WTC11 (cell line): ENCODE measurements around the gene ELOVL5. TPM values are rescaled to one million over a fixed set of nuclear protein-coding genes. Genes with fewer than 3 reads are reported as not detected.

Experiments used
- ATAC-seq: fragments of 200-7000 bp; cut with Tn5 transposase; 2 replicates; pipeline ENCODE4 v1.10.0; 2021; ENCODE audit warnings: mild to moderate bottlenecking, moderate library complexity
- Bru-seq: library from RNA; stranded (reverse); fragments of 400-500 nt; gene quantifications from one replicate; lab custom pipeline; 2021; lab: Mats Ljungman, UMichigan
- CTCF ChIA-PET: fragments of 300-600 bp; sonication (Branson Sonifier 250); formaldehyde crosslinking; loops from one replicate; lab custom pipeline; 2021; ENCODE audit warnings: antibody characterized with exemption; lab: Charles Lee
- POLR2A ChIA-PET: fragments of 350-600 bp; sonication (Branson Sonifier 250); formaldehyde crosslinking; loops from one replicate; lab custom pipeline; 2021; ENCODE audit warnings: antibody characterized with exemption; lab: Charles Lee
- DNase-seq: peaks from one replicate; pipeline ENCODE4 v3.0.0; 2021; ENCODE audit warnings: low spot score
- H3K27ac Mint-ChIP-seq: 2 replicates; pipeline ENCODE4 v1.8.0; 2021; ENCODE audit warnings: mixed read lengths
- H3K27me3 Mint-ChIP-seq: 2 replicates; pipeline ENCODE4 v1.8.0; 2021; ENCODE audit warnings: low read depth, mild to moderate bottlenecking, moderate library complexity, mixed read lengths
- H3K36me3 Mint-ChIP-seq: 2 replicates; pipeline ENCODE4 v1.8.0; 2021; ENCODE audit warnings: mixed read lengths
- H3K4me1 Mint-ChIP-seq: 2 replicates; pipeline ENCODE4 v1.8.0; 2022; ENCODE audit warnings: mixed read lengths
- H3K4me3 Mint-ChIP-seq: 2 replicates; pipeline ENCODE4 v1.8.0; 2021; ENCODE audit warnings: mild to moderate bottlenecking, moderate library complexity, mixed read lengths
- H3K9me3 Mint-ChIP-seq: 2 replicates; pipeline ENCODE4 v1.8.0; 2021; ENCODE audit warnings: mixed read lengths
- ATF1 ChIP-seq: sonication (generic); formaldehyde crosslinking; IDR thresholded peaks from 2 replicates; pipeline ENCODE4 v1.8.1; 2023; ENCODE audit warnings: mild to moderate bottlenecking, moderate library complexity, missing genetic modification reagents
- ELF4 ChIP-seq: sonication (generic); formaldehyde crosslinking; IDR thresholded peaks from 2 replicates; pipeline ENCODE4 v1.8.1; 2022; ENCODE audit warnings: low read depth, mild to moderate bottlenecking, moderate library complexity, missing genetic modification reagents
- FOXK1 ChIP-seq: sonication (generic); formaldehyde crosslinking; IDR thresholded peaks from 2 replicates; pipeline ENCODE4 v1.8.0; 2022; ENCODE audit warnings: mild to moderate bottlenecking, moderate library complexity, missing genetic modification reagents
- FOXP1 ChIP-seq: sonication (generic); formaldehyde crosslinking; IDR thresholded peaks from 2 replicates; pipeline ENCODE4 v1.8.0; 2022; ENCODE audit warnings: missing genetic modification reagents, mild to moderate bottlenecking, moderate library complexity, borderline replicate concordance
- GABPB1 ChIP-seq: sonication (generic); formaldehyde crosslinking; IDR thresholded peaks from 2 replicates; pipeline ENCODE4 v1.8.1; 2023; ENCODE audit warnings: mild to moderate bottlenecking, missing genetic modification reagents
- JUN ChIP-seq: sonication (generic); formaldehyde crosslinking; IDR thresholded peaks from 2 replicates; pipeline ENCODE4 v1.8.0; 2023; ENCODE audit warnings: mild to moderate bottlenecking, missing genetic modification reagents
- MYBL2 ChIP-seq: sonication (generic); formaldehyde crosslinking; IDR thresholded peaks from 2 replicates; pipeline ENCODE4 v1.8.1; 2023; ENCODE audit warnings: mild to moderate bottlenecking, moderate library complexity, missing genetic modification reagents
- NFYB ChIP-seq: sonication (generic); formaldehyde crosslinking; conservative IDR thresholded peaks from 2 replicates; pipeline ENCODE4 v1.8.0; 2022; ENCODE audit warnings: low read depth, missing genetic modification reagents
- NR3C1 ChIP-seq: sonication (generic); formaldehyde crosslinking; conservative IDR thresholded peaks from 2 replicates; pipeline ENCODE4 v1.8.1; 2023; ENCODE audit warnings: low read depth, mild to moderate bottlenecking, missing genetic modification reagents
- SMAD3 ChIP-seq: sonication (generic); formaldehyde crosslinking; IDR thresholded peaks from 2 replicates; pipeline ENCODE4 v1.8.0; 2022; ENCODE audit warnings: missing genetic modification reagents, mild to moderate bottlenecking, borderline replicate concordance
- TEAD1 ChIP-seq: sonication (generic); formaldehyde crosslinking; IDR thresholded peaks from 2 replicates; pipeline ENCODE4 v1.8.0; 2022; ENCODE audit warnings: mild to moderate bottlenecking, missing genetic modification reagents
- TEAD4 ChIP-seq: sonication (generic); formaldehyde crosslinking; IDR thresholded peaks from 2 replicates; pipeline ENCODE4 v1.8.0; 2022; ENCODE audit warnings: mild to moderate bottlenecking, missing genetic modification reagents
- ZNF317 ChIP-seq: sonication (generic); formaldehyde crosslinking; IDR thresholded peaks from 2 replicates; pipeline ENCODE4 v1.8.1; 2023; ENCODE audit warnings: low read depth, mild to moderate bottlenecking, moderate library complexity, missing genetic modification reagents, borderline replicate concordance
- ZNF396 ChIP-seq: fragments of 250-450 bp; sonication (Bioruptor Pico); IDR thresholded peaks from 2 replicates; pipeline ENCODE4 v1.8.0; 2021; ENCODE audit warnings: mild to moderate bottlenecking, moderate library complexity, borderline replicate concordance
- long read RNA-seq, 3 experiments: library from RNA in 1 of 3; library from capped mRNA in 1 of 3; library from polyadenylated mRNA in 1 of 3; unstranded in 2 of 3; stranded (forward) in 1 of 3; transcript quantifications; one replicate each; pipeline ENCODE4 v2.0.0, GENCODE V29; 2021
- total RNA-seq: library from RNA; stranded (reverse); gene quantifications from 3 replicates; pipeline ENCODE4 v1.2.3, GENCODE V29; 2021
- TF ChIP-seq, protein P1 (sequence below): sonication (generic); formaldehyde crosslinking; IDR thresholded peaks from 2 replicates; pipeline ENCODE4 v1.8.0; 2022; ENCODE audit warnings: mild to moderate bottlenecking, missing genetic modification reagents
- TF ChIP-seq, protein P2 (sequence below): sonication (generic); formaldehyde crosslinking; IDR thresholded peaks from 2 replicates; pipeline ENCODE4 v1.8.1; 2023; ENCODE audit warnings: mild to moderate bottlenecking, missing genetic modification reagents, borderline replicate concordance
- TF ChIP-seq, protein P3 (sequence below): sonication (generic); formaldehyde crosslinking; IDR thresholded peaks from 2 replicates; pipeline ENCODE4 v1.8.0; 2023; ENCODE audit warnings: missing genetic modification reagents, mild to moderate bottlenecking, borderline replicate concordance
- TF ChIP-seq, protein P4 (sequence below): sonication (generic); formaldehyde crosslinking; IDR thresholded peaks from 2 replicates; pipeline ENCODE4 v1.8.0; 2022; ENCODE audit warnings: mild to moderate bottlenecking, missing genetic modification reagents
- TF ChIP-seq, protein P5 (sequence below): sonication (generic); formaldehyde crosslinking; IDR thresholded peaks from 2 replicates; pipeline ENCODE4 v1.8.1; 2023; ENCODE audit warnings: mild to moderate bottlenecking, moderate library complexity, missing genetic modification reagents
- TF ChIP-seq, protein P6 (sequence below): sonication (generic); formaldehyde crosslinking; IDR thresholded peaks from 2 replicates; pipeline ENCODE4 v1.8.0; 2023; ENCODE audit warnings: missing genetic modification reagents

Gene ELOVL5, protein sequence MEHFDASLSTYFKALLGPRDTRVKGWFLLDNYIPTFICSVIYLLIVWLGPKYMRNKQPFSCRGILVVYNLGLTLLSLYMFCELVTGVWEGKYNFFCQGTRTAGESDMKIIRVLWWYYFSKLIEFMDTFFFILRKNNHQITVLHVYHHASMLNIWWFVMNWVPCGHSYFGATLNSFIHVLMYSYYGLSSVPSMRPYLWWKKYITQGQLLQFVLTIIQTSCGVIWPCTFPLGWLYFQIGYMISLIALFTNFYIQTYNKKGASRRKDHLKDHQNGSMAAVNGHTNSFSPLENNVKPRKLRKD
- total RNA-seq, result 122 to 139 TPM (median 137 TPM) in 3 replicates
- Bru-seq, nascent RNA, result percentile 91 among the genes with signal in this experiment
- long read RNA-seq, experiment 1, transcript ELOVL5-201 (8 exons, 2,827 nt), result major isoform, 495 of 603 reads
- long read RNA-seq, experiment 1, partial matches to known transcripts, result 39 of 603 reads
- long read RNA-seq, experiment 1, other reads (novel, unspliced or antisense), result 64 of 603 reads
- long read RNA-seq, experiment 2, transcript ELOVL5-202 (3 exons, 580 nt), result minor isoform, 10 of 297 reads
- long read RNA-seq, experiment 2, transcript ELOVL5-201 (8 exons, 2,827 nt), result major isoform, 136 of 297 reads
- long read RNA-seq, experiment 2, partial matches to known transcripts, result 125 of 297 reads
- long read RNA-seq, experiment 2, other reads (novel, unspliced or antisense), result 25 of 297 reads
- long read RNA-seq, experiment 3, transcript ELOVL5-201 (8 exons, 2,827 nt), result major isoform, 165 of 201 reads
- long read RNA-seq, experiment 3, partial matches to known transcripts, result 1 of 201 reads
- long read RNA-seq, experiment 3, other reads (novel, unspliced or antisense), result 31 of 201 reads

DNA sequence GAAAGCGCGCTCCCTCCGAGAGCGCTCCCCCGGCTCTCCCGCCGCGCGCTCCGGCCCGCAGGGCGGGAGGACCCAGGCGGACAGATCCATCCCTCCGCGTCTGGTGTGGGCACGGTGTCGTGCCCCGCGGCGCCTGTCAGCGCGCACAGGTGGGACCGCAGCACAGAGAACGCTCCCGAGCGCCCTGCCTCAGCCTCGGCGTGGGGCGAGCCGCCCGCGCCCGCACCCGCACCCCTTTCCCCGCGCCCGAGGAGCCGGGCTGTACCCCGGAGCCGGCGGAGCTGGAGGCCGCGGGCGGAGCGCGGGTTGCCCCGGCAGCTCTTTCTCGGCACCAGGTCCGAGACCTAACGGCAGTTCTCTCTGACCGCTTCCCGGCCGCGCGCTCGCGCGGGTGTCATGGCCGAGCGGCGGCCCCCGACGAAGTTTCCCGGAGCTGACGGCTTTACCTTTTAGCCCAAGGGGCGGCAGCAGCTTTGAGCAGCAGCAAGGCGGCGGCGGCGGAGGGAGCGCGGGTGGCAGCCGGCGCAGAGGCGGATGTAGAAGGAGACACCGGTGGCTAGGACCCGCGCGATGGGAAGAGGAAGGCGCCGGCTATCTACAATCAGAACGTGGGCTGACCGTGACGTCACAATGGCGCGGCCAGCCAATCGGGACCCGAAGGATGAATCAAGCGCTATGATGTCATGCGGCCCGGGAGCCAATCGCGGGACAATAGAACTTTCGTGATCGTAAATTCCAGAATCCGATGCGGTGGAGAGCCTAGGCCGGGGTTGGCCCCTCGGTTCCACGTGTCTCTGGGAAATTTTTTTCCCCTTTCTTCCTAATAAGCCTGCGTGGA, at the start of gene ELOVL5:
TSS of gene ELOVL5 (minus strand) at position 580 of the 838 bp plus-strand sequence. CDS start 53,251 bp downstream, outside the sequence.
- ChIA-PET CTCF (interaction anchor here (1.8 kb wide), 1 partner anchor 11 kb away, joined by 6 read pairs; no protein-coding TSS in a partner anchor), POLR2A (interaction anchor here (2.2 kb wide), 1 partner anchor 11 kb away, joined by 11 read pairs; no protein-coding TSS in a partner anchor)
- H3K9me3 Mint-ChIP-seq, result no peaks in the 10 kb centered on the region
- H3K4me1 Mint-ChIP-seq, result peaks cover 41% of the 10 kb centered on the region
- peaks cover 28% of the 10 kb centered on the region for H3K27me3 Mint-ChIP-seq
- peaks cover 5% of the 10 kb centered on the region; the same call in 1 of the 2 replicates for H3K36me3 Mint-ChIP-seq
- ATAC-seq, result peak; percentile 73
- H3K27ac Mint-ChIP-seq, result peak within 1 kb of the TSS; percentile 89
- DNase-seq, result peak; percentile 95
- peak within 1 kb of the TSS; percentile 90 for H3K4me3 Mint-ChIP-seq
- TF ChIP-seq ZNF317 (CRISPR knock-in tag) (no peak), NFYB (CRISPR knock-in tag) (peak; percentile 96), FOXK1 (CRISPR knock-in tag) (peak; percentile 67; the same call in 1 of the 2 replicates), SMAD3 (CRISPR knock-in tag) (peak; percentile 88), ZNF396 (CRISPR knock-in tag) (no peak), ATF1 (CRISPR knock-in tag) (no peak), TEAD1 (CRISPR knock-in tag) (peak; percentile 79; the same call in 1 of the 2 replicates), JUN (peak; percentile 63; the same call in 1 of the 2 replicates), FOXP1 (CRISPR knock-in tag) (peak; percentile 69), NR3C1 (CRISPR knock-in tag) (no peak), ELF4 (CRISPR knock-in tag) (0 out of 2 replicates have a peak, but pooled peaks have one; percentile 44), MYBL2 (CRISPR knock-in tag) (peak; percentile 72; the same call in 1 of the 2 replicates), GABPB1 (peak; percentile 25; the same call in 1 of the 2 replicates), TEAD4 (CRISPR knock-in tag) (peak; percentile 51; the same call in 1 of the 2 replicates)
- TF ChIP-seq, protein P1, sequence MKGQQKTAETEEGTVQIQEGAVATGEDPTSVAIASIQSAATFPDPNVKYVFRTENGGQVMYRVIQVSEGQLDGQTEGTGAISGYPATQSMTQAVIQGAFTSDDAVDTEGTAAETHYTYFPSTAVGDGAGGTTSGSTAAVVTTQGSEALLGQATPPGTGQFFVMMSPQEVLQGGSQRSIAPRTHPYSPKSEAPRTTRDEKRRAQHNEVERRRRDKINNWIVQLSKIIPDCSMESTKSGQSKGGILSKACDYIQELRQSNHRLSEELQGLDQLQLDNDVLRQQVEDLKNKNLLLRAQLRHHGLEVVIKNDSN (CRISPR knock-in tag), result peak; percentile 60; the same call in 1 of the 2 replicates
- TF ChIP-seq, protein P2, sequence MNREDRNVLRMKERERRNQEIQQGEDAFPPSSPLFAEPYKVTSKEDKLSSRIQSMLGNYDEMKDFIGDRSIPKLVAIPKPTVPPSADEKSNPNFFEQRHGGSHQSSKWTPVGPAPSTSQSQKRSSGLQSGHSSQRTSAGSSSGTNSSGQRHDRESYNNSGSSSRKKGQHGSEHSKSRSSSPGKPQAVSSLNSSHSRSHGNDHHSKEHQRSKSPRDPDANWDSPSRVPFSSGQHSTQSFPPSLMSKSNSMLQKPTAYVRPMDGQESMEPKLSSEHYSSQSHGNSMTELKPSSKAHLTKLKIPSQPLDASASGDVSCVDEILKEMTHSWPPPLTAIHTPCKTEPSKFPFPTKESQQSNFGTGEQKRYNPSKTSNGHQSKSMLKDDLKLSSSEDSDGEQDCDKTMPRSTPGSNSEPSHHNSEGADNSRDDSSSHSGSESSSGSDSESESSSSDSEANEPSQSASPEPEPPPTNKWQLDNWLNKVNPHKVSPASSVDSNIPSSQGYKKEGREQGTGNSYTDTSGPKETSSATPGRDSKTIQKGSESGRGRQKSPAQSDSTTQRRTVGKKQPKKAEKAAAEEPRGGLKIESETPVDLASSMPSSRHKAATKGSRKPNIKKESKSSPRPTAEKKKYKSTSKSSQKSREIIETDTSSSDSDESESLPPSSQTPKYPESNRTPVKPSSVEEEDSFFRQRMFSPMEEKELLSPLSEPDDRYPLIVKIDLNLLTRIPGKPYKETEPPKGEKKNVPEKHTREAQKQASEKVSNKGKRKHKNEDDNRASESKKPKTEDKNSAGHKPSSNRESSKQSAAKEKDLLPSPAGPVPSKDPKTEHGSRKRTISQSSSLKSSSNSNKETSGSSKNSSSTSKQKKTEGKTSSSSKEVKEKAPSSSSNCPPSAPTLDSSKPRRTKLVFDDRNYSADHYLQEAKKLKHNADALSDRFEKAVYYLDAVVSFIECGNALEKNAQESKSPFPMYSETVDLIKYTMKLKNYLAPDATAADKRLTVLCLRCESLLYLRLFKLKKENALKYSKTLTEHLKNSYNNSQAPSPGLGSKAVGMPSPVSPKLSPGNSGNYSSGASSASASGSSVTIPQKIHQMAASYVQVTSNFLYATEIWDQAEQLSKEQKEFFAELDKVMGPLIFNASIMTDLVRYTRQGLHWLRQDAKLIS (CRISPR knock-in tag), result 0 out of 2 replicates have a peak, but pooled peaks have one; percentile 51
- TF ChIP-seq, protein P3, sequence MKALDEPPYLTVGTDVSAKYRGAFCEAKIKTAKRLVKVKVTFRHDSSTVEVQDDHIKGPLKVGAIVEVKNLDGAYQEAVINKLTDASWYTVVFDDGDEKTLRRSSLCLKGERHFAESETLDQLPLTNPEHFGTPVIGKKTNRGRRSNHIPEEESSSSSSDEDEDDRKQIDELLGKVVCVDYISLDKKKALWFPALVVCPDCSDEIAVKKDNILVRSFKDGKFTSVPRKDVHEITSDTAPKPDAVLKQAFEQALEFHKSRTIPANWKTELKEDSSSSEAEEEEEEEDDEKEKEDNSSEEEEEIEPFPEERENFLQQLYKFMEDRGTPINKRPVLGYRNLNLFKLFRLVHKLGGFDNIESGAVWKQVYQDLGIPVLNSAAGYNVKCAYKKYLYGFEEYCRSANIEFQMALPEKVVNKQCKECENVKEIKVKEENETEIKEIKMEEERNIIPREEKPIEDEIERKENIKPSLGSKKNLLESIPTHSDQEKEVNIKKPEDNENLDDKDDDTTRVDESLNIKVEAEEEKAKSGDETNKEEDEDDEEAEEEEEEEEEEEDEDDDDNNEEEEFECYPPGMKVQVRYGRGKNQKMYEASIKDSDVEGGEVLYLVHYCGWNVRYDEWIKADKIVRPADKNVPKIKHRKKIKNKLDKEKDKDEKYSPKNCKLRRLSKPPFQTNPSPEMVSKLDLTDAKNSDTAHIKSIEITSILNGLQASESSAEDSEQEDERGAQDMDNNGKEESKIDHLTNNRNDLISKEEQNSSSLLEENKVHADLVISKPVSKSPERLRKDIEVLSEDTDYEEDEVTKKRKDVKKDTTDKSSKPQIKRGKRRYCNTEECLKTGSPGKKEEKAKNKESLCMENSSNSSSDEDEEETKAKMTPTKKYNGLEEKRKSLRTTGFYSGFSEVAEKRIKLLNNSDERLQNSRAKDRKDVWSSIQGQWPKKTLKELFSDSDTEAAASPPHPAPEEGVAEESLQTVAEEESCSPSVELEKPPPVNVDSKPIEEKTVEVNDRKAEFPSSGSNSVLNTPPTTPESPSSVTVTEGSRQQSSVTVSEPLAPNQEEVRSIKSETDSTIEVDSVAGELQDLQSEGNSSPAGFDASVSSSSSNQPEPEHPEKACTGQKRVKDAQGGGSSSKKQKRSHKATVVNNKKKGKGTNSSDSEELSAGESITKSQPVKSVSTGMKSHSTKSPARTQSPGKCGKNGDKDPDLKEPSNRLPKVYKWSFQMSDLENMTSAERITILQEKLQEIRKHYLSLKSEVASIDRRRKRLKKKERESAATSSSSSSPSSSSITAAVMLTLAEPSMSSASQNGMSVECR (CRISPR knock-in tag), result peak; percentile 52
- TF ChIP-seq, protein P4, sequence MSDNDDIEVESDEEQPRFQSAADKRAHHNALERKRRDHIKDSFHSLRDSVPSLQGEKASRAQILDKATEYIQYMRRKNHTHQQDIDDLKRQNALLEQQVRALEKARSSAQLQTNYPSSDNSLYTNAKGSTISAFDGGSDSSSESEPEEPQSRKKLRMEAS (CRISPR knock-in tag), result peak; percentile 72
- TF ChIP-seq, protein P5, sequence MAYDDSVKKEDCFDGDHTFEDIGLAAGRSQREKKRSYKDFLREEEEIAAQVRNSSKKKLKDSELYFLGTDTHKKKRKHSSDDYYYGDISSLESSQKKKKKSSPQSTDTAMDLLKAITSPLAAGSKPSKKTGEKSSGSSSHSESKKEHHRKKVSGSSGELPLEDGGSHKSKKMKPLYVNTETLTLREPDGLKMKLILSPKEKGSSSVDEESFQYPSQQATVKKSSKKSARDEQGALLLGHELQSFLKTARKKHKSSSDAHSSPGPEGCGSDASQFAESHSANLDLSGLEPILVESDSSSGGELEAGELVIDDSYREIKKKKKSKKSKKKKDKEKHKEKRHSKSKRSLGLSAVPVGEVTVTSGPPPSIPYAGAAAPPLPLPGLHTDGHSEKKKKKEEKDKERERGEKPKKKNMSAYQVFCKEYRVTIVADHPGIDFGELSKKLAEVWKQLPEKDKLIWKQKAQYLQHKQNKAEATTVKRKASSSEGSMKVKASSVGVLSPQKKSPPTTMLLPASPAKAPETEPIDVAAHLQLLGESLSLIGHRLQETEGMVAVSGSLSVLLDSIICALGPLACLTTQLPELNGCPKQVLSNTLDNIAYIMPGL (CRISPR knock-in tag), result peak; percentile 86; the same call in 1 of the 2 replicates
- TF ChIP-seq, protein P6, sequence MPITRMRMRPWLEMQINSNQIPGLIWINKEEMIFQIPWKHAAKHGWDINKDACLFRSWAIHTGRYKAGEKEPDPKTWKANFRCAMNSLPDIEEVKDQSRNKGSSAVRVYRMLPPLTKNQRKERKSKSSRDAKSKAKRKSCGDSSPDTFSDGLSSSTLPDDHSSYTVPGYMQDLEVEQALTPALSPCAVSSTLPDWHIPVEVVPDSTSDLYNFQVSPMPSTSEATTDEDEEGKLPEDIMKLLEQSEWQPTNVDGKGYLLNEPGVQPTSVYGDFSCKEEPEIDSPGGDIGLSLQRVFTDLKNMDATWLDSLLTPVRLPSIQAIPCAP, result peak; percentile 85; the same call in 1 of the 2 replicates
